Urothelium cell line (cell line): Measurements from ENCODE around the gene CERS1.
"Not testable (repeated sequence)": the region's sequence is repeated elsewhere in the genome, so short reads cannot be mapped to it uniquely, and the experiment has no call there.

Experiments used
- DNase-seq: peaks from one replicate; pipeline ENCODE4 v3.0.0; 2011; ENCODE audit warnings: low spot score, mixed read lengths
- FAIRE-seq: peaks from 2 replicates; lab custom pipeline; 2011; peaks lifted over from hg19 to GRCh38; lab: Jason Lieb, UNC

Gene CERS1

GRCh38 chr19:18919900-18920214 lies 23.9 kb upstream of the CERS1 start:
- DNase-seq (no peak), FAIRE-seq (no peak)

GRCh38 chr19:18919086-18919899 lies 23.3 kb upstream of the CERS1 start, which contains the start of the genes COPE and DDX49:
Gene COPE (minus strand): TSS chr19:18919387. CDS start chr19:18919348, 39 bp downstream.
Gene DDX49 (plus strand): TSS chr19:18919715. CDS start chr19:18919742, 27 bp downstream.
- FAIRE-seq: peak; percentile 83

GRCh38 chr19:18917593-18917992 lies 21.6 kb upstream of the CERS1 start:
- not testable (repeated sequence) for DNase-seq, FAIRE-seq

More at GRCh38 chr19:18919086-18919899, 23.3 kb upstream of the CERS1 start, which contains the start of the genes COPE and DDX49:
- DNase-seq: peak; percentile 95

- FAIRE-seq: no peak
- peak; percentile 21 for DNase-seq
Measured at GRCh38 chr19:18915639-18916038, 19.7 kb upstream of the CERS1 start.

- no peak for DNase-seq
- no peak for FAIRE-seq
Measured at GRCh38 chr19:18913466-18913865, 17.5 kb upstream of the CERS1 start.

GRCh38 chr19:18912933-18913332 lies 17.0 kb upstream of the CERS1 start:
- DNase-seq (no peak), FAIRE-seq (no peak)

- FAIRE-seq (no peak), DNase-seq (no peak)
Measured at GRCh38 chr19:18910801-18911436, 15.0 kb upstream of the CERS1 start.

- no peak for DNase-seq
- FAIRE-seq: no peak
Measured at GRCh38 chr19:18910010-18910409, 14.1 kb upstream of the CERS1 start.

GRCh38 chr19:18908917-18909619 lies 13.1 kb upstream of the CERS1 start:
- no peak for FAIRE-seq
- no peak for DNase-seq

- DNase-seq (no peak), FAIRE-seq (no peak)
Measured at GRCh38 chr19:18906605-18907519, 10.9 kb upstream of the CERS1 start.

- FAIRE-seq (no peak), DNase-seq (no peak)
Measured at GRCh38 chr19:18905513-18906236, 9.7 kb upstream of the CERS1 start.

GRCh38 chr19:18905058-18905456 lies 9.1 kb upstream of the CERS1 start:
- no peak for FAIRE-seq
- no peak for DNase-seq

GRCh38 chr19:18904334-18905057 lies 8.5 kb upstream of the CERS1 start:
- DNase-seq: no peak
- no peak for FAIRE-seq

- FAIRE-seq (no peak), DNase-seq (no peak)
Measured at GRCh38 chr19:18903156-18904037, 7.4 kb upstream of the CERS1 start.

- not testable (repeated sequence) for FAIRE-seq, DNase-seq
Measured at GRCh38 chr19:18902519-18902918, 6.6 kb upstream of the CERS1 start.

- FAIRE-seq: no peak
- DNase-seq: no peak
Measured at GRCh38 chr19:18901491-18901890, 5.5 kb upstream of the CERS1 start.

GRCh38 chr19:18900700-18901481 lies 4.9 kb upstream of the CERS1 start:
- DNase-seq (no peak), FAIRE-seq (no peak)
